SK-N-MC (cell line): ENCODE measurements around the gene GPM6B.

ENCODE experiments used
- DNase-seq: peaks from one replicate; pipeline ENCODE4 v3.0.0-alpha.2; 2011; ENCODE audit warnings: low read depth, low spot score
- H3K27ac ChIP-seq: fragments of 200-600 bp; sonication (generic); 2 replicates; pipeline ENCODE4 v1.5.1; 2016; ENCODE audit warnings: mixed run types
- H3K36me3 ChIP-seq: fragments of 200-600 bp; sonication (generic); 2 replicates; pipeline ENCODE4 v1.6.1; 2017; ENCODE audit warnings: antibody characterized with exemption, low read length, mixed read lengths; ENCODE audit not compliant: insufficient read depth
- H3K4me3 ChIP-seq: fragments of 200-600 bp; sonication (generic); 2 replicates; pipeline ENCODE4 v1.5.1; 2016
- H3K9ac ChIP-seq: fragments of 200-600 bp; sonication (generic); 2 replicates; pipeline ENCODE4 v1.8.0; 2017; ENCODE audit warnings: mixed run types, mixed read lengths; ENCODE audit not compliant: insufficient read length
- H3K9me3 ChIP-seq: fragments of 200-600 bp; sonication (generic); 2 replicates; pipeline ENCODE4 v1.6.1; 2017; ENCODE audit warnings: low read depth, mild to moderate bottlenecking, antibody characterized with exemption, low read length, moderate library complexity, mixed read lengths
- EZH2 ChIP-seq: fragments of 200-600 bp; sonication (generic); IDR thresholded peaks from one replicate; pipeline ENCODE4 v1.6.1; 2017; ENCODE audit warnings: antibody characterized with exemption
- FOXP2 ChIP-seq: optimal IDR thresholded peaks from 2 replicates; pipeline ENCODE3; 2011; ENCODE audit warnings: mild to moderate bottlenecking, moderate library complexity; ENCODE audit not compliant: insufficient read depth; ENCODE audit errors: extremely low read length, control extremely low read depth
- POLR2AphosphoS5 ChIP-seq: IDR thresholded peaks from 2 replicates; pipeline ENCODE4 v1.6.1; 2012; ENCODE audit warnings: mild to moderate bottlenecking, low read depth, low read length, borderline replicate concordance

Gene GPM6B

GRCh38 chrX:13770013-13770535, 46.8 kb downstream of the GPM6B start:
- no peak for DNase-seq
- Histone ChIP-seq H3K27ac (no peak overlapping the region), H3K9me3 (no peaks in the 10 kb centered on the region), H3K9ac (no peak overlapping the region), H3K36me3 (peaks cover 55% of the 10 kb centered on the region), H3K4me3 (no peak overlapping the region)
- no peak for TF ChIP-seq POLR2AphosphoS5
- no peak for TF ChIP-seq FOXP2
- no peak for TF ChIP-seq EZH2

- Histone ChIP-seq H3K27ac (no peak overlapping the region), H3K4me3 (no peak overlapping the region), H3K9me3 (no peaks in the 10 kb centered on the region), H3K9ac (no peak overlapping the region), H3K36me3 (peaks cover 52% of the 10 kb centered on the region)
- DNase-seq: no peak
- TF ChIP-seq EZH2 (no peak), POLR2AphosphoS5 (no peak), FOXP2 (no peak)
Observed at GRCh38 chrX:13768939-13769338, 48.0 kb downstream of the GPM6B start.

GRCh38 chrX:13764765-13765164, 52.1 kb downstream of the GPM6B start:
- no peak overlapping the region for H3K27ac ChIP-seq
- TF ChIP-seq EZH2 (no peak), FOXP2 (no peak), POLR2AphosphoS5 (no peak)
- H3K36me3 ChIP-seq: peaks cover 74% of the 10 kb centered on the region
- H3K4me3 ChIP-seq: no peak overlapping the region
- H3K9me3 ChIP-seq: no peaks in the 10 kb centered on the region
- H3K9ac ChIP-seq: no peak overlapping the region
- DNase-seq: no peak

- DNase-seq: no peak
- Histone ChIP-seq H3K9me3 (no peaks in the 10 kb centered on the region), H3K27ac (no peak overlapping the region), H3K9ac (no peak overlapping the region), H3K36me3 (peaks cover 74% of the 10 kb centered on the region), H3K4me3 (no peak overlapping the region)
- TF ChIP-seq FOXP2 (no peak), EZH2 (no peak), POLR2AphosphoS5 (no peak)
Observed at GRCh38 chrX:13764281-13764680, 52.6 kb downstream of the GPM6B start.

- Histone ChIP-seq H3K27ac (no peak overlapping the region), H3K36me3 (peaks cover 74% of the 10 kb centered on the region), H3K9me3 (no peaks in the 10 kb centered on the region), H3K4me3 (no peak overlapping the region), H3K9ac (no peak overlapping the region)
- DNase-seq: no peak
- TF ChIP-seq POLR2AphosphoS5 (no peak), EZH2 (no peak), FOXP2 (no peak)
Observed at GRCh38 chrX:13763489-13763888, 53.4 kb downstream of the GPM6B start.

GRCh38 chrX:13761606-13762414, 55.1 kb downstream of the GPM6B start:
- no peak for DNase-seq
- H3K27ac ChIP-seq: no peak overlapping the region
- TF ChIP-seq FOXP2 (no peak), EZH2 (no peak), POLR2AphosphoS5 (no peak)
- no peak overlapping the region for H3K4me3 ChIP-seq
- no peak overlapping the region for H3K9ac ChIP-seq
- peaks cover 75% of the 10 kb centered on the region for H3K36me3 ChIP-seq
- H3K9me3 ChIP-seq: no peaks in the 10 kb centered on the region

DNA sequence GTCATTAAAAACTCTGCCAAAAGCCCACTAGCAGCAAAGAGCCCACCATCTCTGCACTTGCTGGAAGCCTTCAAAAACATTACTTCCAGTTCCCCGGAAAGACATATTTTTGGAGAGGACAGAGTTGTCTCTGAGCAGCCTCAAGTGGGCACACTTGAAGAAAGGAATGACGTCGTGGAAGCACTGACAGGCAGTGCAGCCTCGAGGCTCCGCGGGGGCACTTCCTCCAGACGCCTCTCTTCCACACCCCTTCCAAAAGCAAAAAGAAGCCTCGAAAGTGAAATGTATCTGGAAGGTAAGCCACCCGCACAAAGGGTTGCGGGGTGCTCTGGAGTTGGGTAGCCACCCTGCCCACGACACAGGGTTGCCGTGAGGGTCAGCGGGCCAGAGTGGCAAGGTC, 56.5 kb downstream of the GPM6B start:
- H3K9me3 ChIP-seq: no peaks in the 10 kb centered on the region
- H3K36me3 ChIP-seq: peaks cover 72% of the 10 kb centered on the region
- H3K9ac ChIP-seq: no peak overlapping the region
- TF ChIP-seq FOXP2: no peak
- TF ChIP-seq POLR2AphosphoS5: no peak
- TF ChIP-seq EZH2: no peak
- DNase-seq: no peak
- no peak overlapping the region for H3K4me3 ChIP-seq
- no peak overlapping the region for H3K27ac ChIP-seq

DNA sequence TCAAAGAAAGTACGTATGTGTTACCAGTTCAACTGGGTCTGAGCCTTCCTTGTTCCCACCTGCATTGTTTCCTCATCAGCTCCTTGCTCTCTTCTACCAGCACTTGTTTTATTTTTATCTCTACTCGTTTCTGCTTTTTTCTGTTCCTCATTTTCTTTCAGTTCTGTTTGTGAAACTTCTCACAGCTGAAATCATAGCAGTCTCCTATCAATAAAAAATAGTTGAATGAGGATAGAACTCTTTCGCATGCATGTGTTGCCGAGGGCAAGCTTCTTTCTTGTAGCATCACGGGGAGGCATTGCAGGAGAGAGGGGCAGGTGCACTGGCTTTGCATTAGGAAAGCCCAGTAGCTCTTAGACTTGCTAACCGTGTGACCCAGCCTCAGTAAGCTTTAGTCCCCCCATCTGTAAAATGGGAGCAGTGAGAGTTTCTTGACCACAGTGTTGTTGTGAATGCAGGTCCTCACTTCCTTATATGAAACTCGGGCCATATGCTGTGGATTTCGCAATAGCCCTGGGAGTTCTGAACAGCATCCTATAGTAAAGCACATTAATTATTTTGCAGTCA, 57.7 kb downstream of the GPM6B start:
- no peak overlapping the region for H3K27ac ChIP-seq
- no peaks in the 10 kb centered on the region for H3K9me3 ChIP-seq
- H3K36me3 ChIP-seq: peaks cover 66% of the 10 kb centered on the region
- no peak overlapping the region for H3K4me3 ChIP-seq
- no peak for DNase-seq
- TF ChIP-seq EZH2: no peak
- H3K9ac ChIP-seq: no peak overlapping the region
